IMR-90 (cell line): ENCODE data around the gene TMEM263. TPM values are rescaled to one million over a fixed set of nuclear protein-coding genes. Genes with fewer than 3 reads are reported as not detected.

Experiments
- ATAC-seq: fragments of 200-7000 bp; cut with Tn5 transposase; 2 replicates; pipeline ENCODE4 v1.9.1; 2020; ENCODE audit warnings: low read depth, mild to moderate bottlenecking, moderate library complexity
- BruUV-seq: library from RNA; stranded (reverse); fragments of 400-500 nt; replicated peaks from 2 replicates; lab custom pipeline; 2021; lab: Mats Ljungman, UMichigan
- CTCF ChIA-PET: fragments of 300-600 bp; formaldehyde crosslinking; extraction: SDS; loops from one replicate; lab custom pipeline; 2021; ENCODE audit warnings: antibody characterized with exemption; lab: Yijun Ruan, JAX
- POLR2A ChIA-PET: fragments of 300-600 bp; sonication (Branson Sonifier 250); formaldehyde crosslinking; loops from one replicate; lab custom pipeline; 2022; ENCODE audit warnings: antibody characterized with exemption; ENCODE audit not compliant: unreplicated experiment; lab: Charles Lee
- DNase-seq: peaks from one replicate; pipeline ENCODE4 v3.0.0; 2013
- H2AFZ ChIP-seq: replicated peaks from 2 replicates; pipeline ENCODE3; 2013; ENCODE audit warnings: low read length, mild to moderate bottlenecking; ENCODE audit not compliant: poor library complexity
- H2AK5ac ChIP-seq: 2 replicates; pipeline ENCODE4 v1.6.1; 2013; ENCODE audit warnings: low read depth, low read length, inconsistent platforms
- H2AK9ac ChIP-seq: replicated peaks from 2 replicates; pipeline ENCODE3; 2013; ENCODE audit warnings: mild to moderate bottlenecking, low read depth, low read length, moderate library complexity; ENCODE audit not compliant: poor library complexity
- H2BK120ac ChIP-seq: 2 replicates; pipeline ENCODE4 v1.6.1; 2013; ENCODE audit warnings: low read depth, low read length, inconsistent platforms
- H2BK15ac ChIP-seq: 3 replicates; pipeline ENCODE4 v1.6.1; 2013; ENCODE audit warnings: low read depth, low read length, inconsistent platforms
- H2BK20ac ChIP-seq: 2 replicates; pipeline ENCODE4 v1.6.1; 2013; ENCODE audit warnings: low read depth, mild to moderate bottlenecking, inconsistent platforms, low read length, moderate library complexity
- H2BK5ac ChIP-seq: 2 replicates; pipeline ENCODE4 v1.6.1; 2013; ENCODE audit warnings: mild to moderate bottlenecking, low read depth, low read length, inconsistent platforms; ENCODE audit not compliant: poor library complexity, severe bottlenecking
- H3K14ac ChIP-seq: replicated peaks from 2 replicates; pipeline ENCODE4 v1.6.1; 2013; ENCODE audit warnings: low read depth, low read length, inconsistent platforms
- H3K18ac ChIP-seq: 2 replicates; pipeline ENCODE4 v1.6.1; 2013; ENCODE audit warnings: low read depth, low read length, control low read depth
- H3K23ac ChIP-seq: 2 replicates; pipeline ENCODE4 v1.6.1; 2013; ENCODE audit warnings: low read depth, low read length, inconsistent platforms
- H3K27ac ChIP-seq: 2 replicates; pipeline ENCODE4 v1.5.1; 2013; ENCODE audit warnings: mild to moderate bottlenecking, control low read depth, low read length; ENCODE audit not compliant: insufficient read depth
- H3K27me3 ChIP-seq: 2 replicates; pipeline ENCODE4 v1.6.1; 2013; ENCODE audit warnings: low read length; ENCODE audit not compliant: control insufficient read depth, insufficient read depth
- H3K36me3 ChIP-seq: 2 replicates; pipeline ENCODE4 v1.6.1; 2013; ENCODE audit warnings: low read length, mixed read lengths; ENCODE audit not compliant: control insufficient read depth, insufficient read depth
- H3K4ac ChIP-seq: 2 replicates; pipeline ENCODE4 v1.6.1; 2013; ENCODE audit warnings: low read depth, low read length, inconsistent platforms
- H3K4me1 ChIP-seq: 2 replicates; pipeline ENCODE4 v1.6.1; 2013; ENCODE audit warnings: low read length, mixed read lengths; ENCODE audit not compliant: control insufficient read depth, insufficient read depth
- H3K4me2 ChIP-seq: 2 replicates; pipeline ENCODE4 v1.6.1; 2013; ENCODE audit warnings: low read depth, mild to moderate bottlenecking, control low read depth, low read length, moderate library complexity
- H3K4me3 ChIP-seq: 2 replicates; pipeline ENCODE4 v1.5.1; 2013; ENCODE audit warnings: low read depth, mild to moderate bottlenecking, control low read depth, low read length, moderate library complexity; ENCODE audit not compliant: insufficient read depth
- H3K56ac ChIP-seq: 2 replicates; pipeline ENCODE4 v1.6.1; 2013; ENCODE audit warnings: low read length, inconsistent platforms; ENCODE audit not compliant: insufficient read depth; ENCODE audit errors: extremely low read depth
- H3K79me1 ChIP-seq, 2 experiments: 2 replicates each; pipeline ENCODE4 v1.6.1; 2013; ENCODE audit warnings: low read length in 2 of 2, inconsistent platforms in 1 of 2, low read depth in 1 of 2
- H3K9ac ChIP-seq: 2 replicates; pipeline ENCODE4 v1.6.1; 2013; ENCODE audit warnings: low read depth, low read length, control low read depth
- H3K9me1 ChIP-seq: 2 replicates; pipeline ENCODE4 v1.6.1; 2013; ENCODE audit warnings: low read length, inconsistent platforms; ENCODE audit not compliant: insufficient read depth
- H3K9me3 ChIP-seq: 2 replicates; pipeline ENCODE4 v1.6.1; 2013; ENCODE audit warnings: low read length; ENCODE audit not compliant: control insufficient read depth, insufficient read depth
- H4K20me1 ChIP-seq: 2 replicates; pipeline ENCODE4 v1.6.1; 2013; ENCODE audit warnings: low read length, inconsistent platforms; ENCODE audit not compliant: insufficient read depth
- H4K5ac ChIP-seq: 2 replicates; pipeline ENCODE4 v1.6.1; 2013; ENCODE audit warnings: mild to moderate bottlenecking, low read depth, low read length, control low read depth
- H4K8ac ChIP-seq, 2 experiments: 2 replicates each; pipeline ENCODE4 v1.6.1; 2013; ENCODE audit warnings: low read depth in 2 of 2, low read length in 2 of 2, control low read depth in 1 of 2, inconsistent platforms in 1 of 2
- H4K91ac ChIP-seq: 2 replicates; pipeline ENCODE4 v1.6.1; 2013; ENCODE audit warnings: low read depth, low read length, inconsistent platforms; ENCODE audit not compliant: insufficient read depth
- BHLHE40 ChIP-seq: fragments of 150-350 bp; IDR thresholded peaks from 2 replicates; pipeline ENCODE4 v1.6.1; 2016; ENCODE audit warnings: mild to moderate bottlenecking, low read depth, low read length
- CEBPB ChIP-seq: IDR thresholded peaks from 2 replicates; pipeline ENCODE4 v1.6.1; 2012; ENCODE audit warnings: low read depth, low read length, improper control_type of control experiment
- CHD1 ChIP-seq: IDR thresholded peaks from 2 replicates; pipeline ENCODE4 v1.6.1; 2012; ENCODE audit warnings: low read depth, low read length, improper control_type of control experiment
- CTCF ChIP-seq: conservative IDR thresholded peaks from 2 replicates; pipeline ENCODE4 v1.5.1; 2012; ENCODE audit warnings: mild to moderate bottlenecking, low read depth, low read length, improper control_type of control experiment
- FOS ChIP-seq: fragments of 150-350 bp; IDR thresholded peaks from 2 replicates; pipeline ENCODE4 v1.6.1; 2016; ENCODE audit warnings: low read depth, low read length
- MAFK ChIP-seq: IDR thresholded peaks from 2 replicates; pipeline ENCODE4 v1.6.1; 2012; ENCODE audit warnings: low read depth, low read length, improper control_type of control experiment
- MXI1 ChIP-seq: IDR thresholded peaks from 2 replicates; pipeline ENCODE4 v1.6.1; 2012; ENCODE audit warnings: low read depth, mild to moderate bottlenecking, low read length, moderate library complexity, borderline replicate concordance
- NFE2L2 ChIP-seq: fragments of 150-350 bp; IDR thresholded peaks from 2 replicates; pipeline ENCODE4 v1.6.1; 2016; ENCODE audit warnings: low read depth, mild to moderate bottlenecking, low read length
- POLR2A ChIP-seq: IDR thresholded peaks from 2 replicates; pipeline ENCODE4 v1.6.1; 2012; ENCODE audit warnings: mild to moderate bottlenecking, low read depth, low read length
- RCOR1 ChIP-seq: IDR thresholded peaks from 2 replicates; pipeline ENCODE4 v1.6.1; 2012; ENCODE audit warnings: mild to moderate bottlenecking, low read length, improper control_type of control experiment; ENCODE audit not compliant: insufficient replicate concordance
- RFX5 ChIP-seq: IDR thresholded peaks from 2 replicates; pipeline ENCODE4 v1.8.0; 2012; ENCODE audit warnings: low read depth, mild to moderate bottlenecking, low read length, moderate library complexity
- SMC3 ChIP-seq: fragments of 150-350 bp; IDR thresholded peaks from 2 replicates; pipeline ENCODE4 v1.6.1; 2016; ENCODE audit warnings: low read depth, mild to moderate bottlenecking, antibody characterized with exemption, low read length, moderate library complexity
- WGBS, 2 experiments: methylation state at CpG; one replicate each; pipeline versions ENCODE4 v1.1.5 to v1.1.7; 2013; ENCODE audit warnings: missing lambda C conversion rate in 2 of 2; ENCODE audit not compliant: insufficient read length in 1 of 2; ENCODE audit errors: extremely low coverage in 2 of 2; 5-methylcytosine and 5-hydroxymethylcytosine counted together
- dilution Hi-C: fragments of 300-500 bp; cut with HindIII; formaldehyde crosslinking; loops from one replicate; pipeline ENCODE4 v1.14.3; 2018; ENCODE audit warnings: low sequenced_read_pairs; ENCODE audit not compliant: unreplicated experiment
- in situ Hi-C: fragments of 300-500 bp; cut with MboI; formaldehyde crosslinking; loops from 3 replicates; pipeline ENCODE4 v1.14.3; 2019; ENCODE audit warnings: low sequenced_read_pairs, inconsistent platforms, mixed read lengths
- intact Hi-C: fragments of 100-400 bp; cut with micrococcal nuclease; formaldehyde crosslinking; loops from 2 replicates; pipeline ENCODE4 v1.10.0; 2022
- polyA plus RNA-seq, 3 experiments: library from polyadenylated mRNA; depleted of rRNA; stranded (reverse); fragments of >200 nt; gene quantifications; 2 replicates each; pipeline ENCODE4 v1.2.3, GENCODE V29; 2012; ENCODE audit warnings: low replicate concordance in 1 of 3
- total RNA-seq: library from RNA; depleted of rRNA; stranded (reverse); fragments of >200 nt; gene quantifications from 2 replicates; pipeline ENCODE4 v1.2.3, GENCODE V29; 2012

The TMEM263 gene
- total and polyA plus RNA-seq, 2 of the 4 experiments (the other 2 are of a cell fraction), result 47.9 to 99.7 TPM

- Histone ChIP-seq H2AK5ac (no peak overlapping the region), H2AFZ (no peak overlapping the region), H4K91ac (no peak overlapping the region), H3K36me3 (no peaks in the 10 kb centered on the region), H2AK9ac (no peak overlapping the region), H3K14ac (no peak overlapping the region), H3K4me3 (no peak overlapping the region), H3K9me3 (no peaks in the 10 kb centered on the region), H3K4me1 (no peaks in the 10 kb centered on the region), H4K20me1 (no peaks in the 10 kb centered on the region), H3K4me2 (no peak overlapping the region), H3K9ac (no peak overlapping the region), H4K8ac (no peak overlapping the region), H3K18ac (no peak overlapping the region), H2BK120ac (no peak overlapping the region), H3K9me1 (no peaks in the 10 kb centered on the region), H3K27ac (no peak overlapping the region), H3K79me1 (no peaks in the 10 kb centered on the region), H3K56ac (no peak overlapping the region), H3K4ac (no peak overlapping the region), H4K5ac (no peak overlapping the region), H3K27me3 (peaks cover 7% of the 10 kb centered on the region; the same call in 1 of the 2 replicates), H3K23ac (no peak overlapping the region), H2BK15ac (no peak overlapping the region), H2BK5ac (no peak overlapping the region), H2BK20ac (no peak overlapping the region)
- no TSS peak for BruUV-seq
- ChIA-PET POLR2A (no interaction called here), CTCF (no interaction called here)
- TF ChIP-seq NFE2L2, result no peak
- no peak for TF ChIP-seq MAFK
- TF ChIP-seq BHLHE40, result no peak
- no peak for TF ChIP-seq POLR2A
- TF ChIP-seq SMC3, result no peak
- TF ChIP-seq FOS, result no peak
- TF ChIP-seq CEBPB, result no peak
- TF ChIP-seq CTCF, result no peak
- TF ChIP-seq RFX5, result no peak
- no peak for TF ChIP-seq MXI1
- TF ChIP-seq CHD1, result no peak
- no peak for TF ChIP-seq RCOR1
- peak; percentile 48 for DNase-seq
- in situ Hi-C loops, result no loop called here
- intact Hi-C loops, result loop anchor here (5.0 to 10.0 kb wide), 2 partner anchors 82 to 330 kb away; no protein-coding TSS in a partner anchor
- dilution Hi-C loops, result loop anchor here (25.0 kb wide), 1 partner anchor 537 kb away; no protein-coding TSS in a partner anchor
- WGBS, 2 experiments, result no CpG with 5 or more reads among the region's 3 CpGs
- peak; percentile 77 for ATAC-seq
Observed at GRCh38 chr12:106924268-106924861, 31.3 kb upstream of the TMEM263 start.
